Liver (tissue), 9 donors: ENCODE data around the gene ADCYAP1. TPM values are rescaled to one million over a fixed set of nuclear protein-coding genes. Genes with fewer than 3 reads are reported as not detected.

Source experiments
- DNase-seq: peaks from one replicate; pipeline ENCODE4 v3.0.0-alpha.2; 2017; ENCODE audit warnings: low spot score
- H3K27ac ChIP-seq, 2 donors: one replicate each; pipeline ENCODE4 v1.7.0; 2013; ENCODE audit warnings: inconsistent platforms in 2 of 2, low read length in 2 of 2, control low read depth in 1 of 2, low read depth in 1 of 2, mild to moderate bottlenecking in 1 of 2
- H3K27me3 ChIP-seq, 4 donors: one replicate each; pipeline versions ENCODE4 v1.6.1 to v1.7.0; 2013; ENCODE audit warnings: low read length in 3 of 4, inconsistent platforms in 1 of 4, mild to moderate bottlenecking in 1 of 4, moderate library complexity in 1 of 4; ENCODE audit not compliant: control insufficient read depth in 4 of 4, insufficient read depth in 4 of 4
- H3K36me3 ChIP-seq, 4 donors: one replicate each; pipeline versions ENCODE4 v1.6.1 to v1.7.0; 2013; ENCODE audit warnings: low read length in 3 of 4, mild to moderate bottlenecking in 3 of 4, low read depth in 1 of 4, moderate library complexity in 1 of 4; ENCODE audit not compliant: control insufficient read depth in 4 of 4, insufficient read depth in 3 of 4
- H3K4me1 ChIP-seq, 4 donors: one replicate each; pipeline versions ENCODE4 v1.6.1 to v1.7.0; 2013; ENCODE audit warnings: low read length in 3 of 4, mild to moderate bottlenecking in 3 of 4, moderate library complexity in 1 of 4; ENCODE audit not compliant: control insufficient read depth in 4 of 4, insufficient read depth in 4 of 4
- H3K4me3 ChIP-seq, 3 donors: one replicate each; pipeline versions ENCODE4 v1.6.1 to v1.7.0; 2013; ENCODE audit warnings: low read length in 3 of 3, control low read depth in 1 of 3, low read depth in 1 of 3, mild to moderate bottlenecking in 1 of 3
- H3K9ac ChIP-seq, 2 donors: one replicate each; pipeline ENCODE4 v1.7.0; 2013; ENCODE audit warnings: low read length in 2 of 2, mild to moderate bottlenecking in 2 of 2, moderate library complexity in 2 of 2, control low read depth in 1 of 2, low read depth in 1 of 2
- H3K9me3 ChIP-seq, 4 donors: one replicate each; pipeline versions ENCODE4 v1.6.1 to v1.7.0; 2013; ENCODE audit warnings: low read length in 3 of 4; ENCODE audit not compliant: control insufficient read depth in 4 of 4
- CTCF ChIP-seq: fragments of 150-350 bp; IDR thresholded peaks from 2 replicates; pipeline ENCODE4 v1.5.1; 2017; ENCODE audit warnings: improper control_type of control experiment, low read depth, low read length; ENCODE audit not compliant: missing input control
- EGR1 ChIP-seq, 2 donors: IDR thresholded peaks; 2 replicates each; pipeline ENCODE4 v1.6.1; 2016 to 2018; ENCODE audit warnings: antibody characterized with exemption in 2 of 2, low read depth in 2 of 2
- FOXA1 ChIP-seq: IDR thresholded peaks from 2 replicates; pipeline ENCODE4 v1.6.1; 2016; ENCODE audit warnings: antibody characterized with exemption
- FOXA2 ChIP-seq: IDR thresholded peaks from 2 replicates; pipeline ENCODE4 v1.6.1; 2016; ENCODE audit warnings: antibody characterized with exemption
- HNF4A ChIP-seq, 2 donors: conservative IDR thresholded peaks; 2 replicates each; pipeline ENCODE4 v1.6.1; 2016; ENCODE audit warnings: antibody characterized with exemption in 2 of 2, mild to moderate bottlenecking in 2 of 2
- HNF4G ChIP-seq: IDR thresholded peaks from 2 replicates; pipeline ENCODE4 v1.6.1; 2016; ENCODE audit warnings: antibody characterized with exemption
- JUND ChIP-seq, 2 donors: IDR thresholded peaks; 2 replicates each; pipeline ENCODE4 v1.6.1; 2016; ENCODE audit warnings: antibody characterized with exemption in 2 of 2
- MAX ChIP-seq: IDR thresholded peaks from 2 replicates; pipeline ENCODE4 v1.6.1; 2016; ENCODE audit warnings: antibody characterized with exemption
- NR2F2 ChIP-seq: IDR thresholded peaks from 2 replicates; pipeline ENCODE4 v1.6.1; 2016; ENCODE audit warnings: antibody characterized with exemption
- RAD21 ChIP-seq, 2 donors: IDR thresholded peaks; 2 replicates each; pipeline ENCODE4 v1.6.1; 2016; ENCODE audit warnings: antibody characterized with exemption in 2 of 2, mild to moderate bottlenecking in 2 of 2
- REST ChIP-seq: IDR thresholded peaks from 2 replicates; pipeline ENCODE4 v1.6.1; 2016; ENCODE audit warnings: antibody characterized with exemption, mild to moderate bottlenecking
- TAF1 ChIP-seq: conservative IDR thresholded peaks from 2 replicates; pipeline ENCODE4 v1.6.1; 2016; ENCODE audit warnings: antibody characterized with exemption, mild to moderate bottlenecking
- YY1 ChIP-seq: IDR thresholded peaks from 2 replicates; pipeline ENCODE4 v1.6.1; 2016; ENCODE audit warnings: antibody characterized with exemption, mild to moderate bottlenecking
- WGBS: extraction: QIAGEN DNeasy Blood & Tissue Kit; methylation state at CpG from one replicate; pipeline ENCODE4 v1.1.7; 2013; 5-methylcytosine and 5-hydroxymethylcytosine counted together
- polyA plus RNA-seq, 2 donors: library from polyadenylated mRNA; stranded (reverse) in 1 of 2; unstranded in 1 of 2; fragments of 200-250 nt in 1 of 2; fragments of >200 nt in 1 of 2; fragmentation: Nextera tagmentation in 1 of 2; extraction: Ambion mirVana in 1 of 2; gene quantifications; one replicate each; pipeline versions ENCODE4 v1.2.1 to v1.2.3, GENCODE V29; 2013 to 2015
- total RNA-seq, 2 donors: library from RNA; depleted of rRNA; stranded (reverse); fragments of >200 nt; gene quantifications; one replicate each; pipeline ENCODE4 v1.2.3, GENCODE V29; 2014
- TF ChIP-seq, protein P1 (sequence below): IDR thresholded peaks from 2 replicates; pipeline ENCODE4 v1.6.1; 2016; ENCODE audit warnings: antibody characterized with exemption
- TF ChIP-seq, protein P2 (sequence below): IDR thresholded peaks from 2 replicates; pipeline ENCODE4 v1.6.1; 2016; ENCODE audit warnings: antibody characterized with exemption
- donor health status: healthy.
- donor health status: healthy.
- donor health status: healthy.
- donor health status: healthy.
- donor health status: healthy.

Gene ADCYAP1
- total and polyA plus RNA-seq, 4 donors = 0.02 to 0.08 TPM; not detected in 2

- Histone ChIP-seq H3K36me3 (no peaks in the 10 kb centered on the region), H3K9ac (no peak overlapping the region), H3K4me1 (no peaks in the 10 kb centered on the region), H3K4me3 (no peak overlapping the region), H3K27ac (no peak overlapping the region), H3K9me3 (no peaks in the 10 kb centered on the region), H3K27me3 (peaks cover 0 to 3% (median 0%) of the 10 kb centered on the region in 4 donors)
- WGBS = 76% methylated on average over 6 of the region's 6 CpGs
- DNase-seq = no peak
- no peak for TF ChIP-seq NR2F2
- no peak for TF ChIP-seq MAX
- no peak for TF ChIP-seq TAF1
- no peak for TF ChIP-seq HNF4G
- no peak for TF ChIP-seq RAD21 (IDR thresholded peaks at IDR 0.05)
- no peak for TF ChIP-seq JUND (IDR thresholded peaks at IDR 0.05)
- TF ChIP-seq, protein P1, sequence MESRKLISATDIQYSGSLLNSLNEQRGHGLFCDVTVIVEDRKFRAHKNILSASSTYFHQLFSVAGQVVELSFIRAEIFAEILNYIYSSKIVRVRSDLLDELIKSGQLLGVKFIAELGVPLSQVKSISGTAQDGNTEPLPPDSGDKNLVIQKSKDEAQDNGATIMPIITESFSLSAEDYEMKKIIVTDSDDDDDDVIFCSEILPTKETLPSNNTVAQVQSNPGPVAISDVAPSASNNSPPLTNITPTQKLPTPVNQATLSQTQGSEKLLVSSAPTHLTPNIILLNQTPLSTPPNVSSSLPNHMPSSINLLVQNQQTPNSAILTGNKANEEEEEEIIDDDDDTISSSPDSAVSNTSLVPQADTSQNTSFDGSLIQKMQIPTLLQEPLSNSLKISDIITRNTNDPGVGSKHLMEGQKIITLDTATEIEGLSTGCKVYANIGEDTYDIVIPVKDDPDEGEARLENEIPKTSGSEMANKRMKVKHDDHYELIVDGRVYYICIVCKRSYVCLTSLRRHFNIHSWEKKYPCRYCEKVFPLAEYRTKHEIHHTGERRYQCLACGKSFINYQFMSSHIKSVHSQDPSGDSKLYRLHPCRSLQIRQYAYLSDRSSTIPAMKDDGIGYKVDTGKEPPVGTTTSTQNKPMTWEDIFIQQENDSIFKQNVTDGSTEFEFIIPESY = no peak
These were observed 32.3 kb downstream of the ADCYAP1 start for GRCh38 chr18:936941-937340.

DNA sequence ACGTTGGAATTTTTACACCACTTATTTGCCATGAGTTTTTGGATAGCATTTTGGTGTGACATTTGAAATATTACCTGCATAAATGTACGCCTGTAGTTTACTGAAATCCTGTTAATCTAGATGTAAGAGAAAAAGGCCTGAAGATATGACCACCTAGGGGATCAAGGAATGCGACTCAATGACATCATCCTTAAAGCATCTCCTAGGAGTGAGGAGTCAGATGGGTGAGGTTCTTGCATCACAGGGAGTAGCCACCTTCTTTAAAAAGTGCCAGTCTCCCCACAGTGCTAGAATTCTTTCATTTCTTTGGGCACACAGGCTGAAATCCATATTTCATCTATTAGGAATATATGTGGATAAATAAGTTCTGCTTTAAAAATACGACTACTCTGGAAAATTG lies 34.5 kb downstream of the ADCYAP1 start:
- Histone ChIP-seq H3K36me3 (no peaks in the 10 kb centered on the region), H3K4me1 (no peaks in the 10 kb centered on the region), H3K9ac (no peak overlapping the region), H3K27ac (no peak overlapping the region), H3K4me3 (no peak overlapping the region), H3K9me3 (no peaks in the 10 kb centered on the region), H3K27me3 (peaks cover 0 to 3% (median 0%) of the 10 kb centered on the region in 4 donors)
- TF ChIP-seq MAX (no peak), NR2F2 (no peak), CTCF (no peak), EGR1 (IDR thresholded peaks at IDR 0.05; ENCODE audit: low read depth in 2 of 2) (no peak), HNF4A (conservative IDR thresholded peaks at IDR 0.05) (no peak), FOXA2 (no peak), FOXA1 (no peak), REST (no peak), RAD21 (IDR thresholded peaks at IDR 0.05) (no peak), HNF4G (no peak), YY1 (no peak), TAF1 (no peak), JUND (IDR thresholded peaks at IDR 0.05) (no peak)
- TF ChIP-seq, protein P2, sequence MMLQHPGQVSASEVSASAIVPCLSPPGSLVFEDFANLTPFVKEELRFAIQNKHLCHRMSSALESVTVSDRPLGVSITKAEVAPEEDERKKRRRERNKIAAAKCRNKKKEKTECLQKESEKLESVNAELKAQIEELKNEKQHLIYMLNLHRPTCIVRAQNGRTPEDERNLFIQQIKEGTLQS = no peak
- 54% methylated on average over 4 of the region's 4 CpGs for WGBS
- no peak for DNase-seq
